H9 (cell line): ENCODE results near the gene PCGF3. TPM values are rescaled to one million over a fixed set of nuclear protein-coding genes. Genes with fewer than 3 reads are reported as not detected.
A peak's percentile ranks its signal among the peaks of the same experiment; 100 is the strongest.

Experiments
- DNase-seq: peaks from one replicate; pipeline ENCODE4 v3.0.0-alpha.2; 2017
- H2AFZ ChIP-seq: one replicate; pipeline ENCODE4 v1.6.1; 2013; ENCODE audit warnings: mild to moderate bottlenecking, low read length, control low read depth, moderate library complexity
- H2AK5ac ChIP-seq: 2 replicates; pipeline ENCODE4 v1.6.1; 2013; ENCODE audit warnings: low read length, control low read depth, mixed read lengths; ENCODE audit not compliant: insufficient read length
- H2BK120ac ChIP-seq: one replicate; pipeline ENCODE4 v1.6.1; 2013; ENCODE audit warnings: low read depth, mild to moderate bottlenecking, low read length, control low read depth, inconsistent platforms; ENCODE audit not compliant: poor library complexity, severe bottlenecking
- H2BK12ac ChIP-seq: 2 replicates; pipeline ENCODE4 v1.6.1; 2013; ENCODE audit warnings: low read length, control low read depth, mixed read lengths, low read depth; ENCODE audit not compliant: insufficient read length
- H2BK15ac ChIP-seq: 2 replicates; pipeline ENCODE4 v1.6.1; 2013; ENCODE audit warnings: low read depth, low read length, control low read depth
- H2BK20ac ChIP-seq: one replicate; pipeline ENCODE4 v1.6.1; 2013; ENCODE audit warnings: low read depth, mild to moderate bottlenecking, low read length, control low read depth, inconsistent platforms; ENCODE audit not compliant: poor library complexity, severe bottlenecking
- H2BK5ac ChIP-seq: 2 replicates; pipeline ENCODE4 v1.6.1; 2013; ENCODE audit warnings: low read length, control low read depth, mixed read lengths; ENCODE audit not compliant: insufficient read length
- H3K14ac ChIP-seq: 2 replicates; pipeline ENCODE4 v1.6.1; 2013; ENCODE audit warnings: low read length, control low read depth; ENCODE audit not compliant: insufficient read depth
- H3K18ac ChIP-seq: 2 replicates; pipeline ENCODE4 v1.6.1; 2013; ENCODE audit warnings: low read depth, mild to moderate bottlenecking, mixed read lengths, low read length, control low read depth; ENCODE audit not compliant: insufficient read length
- H3K23ac ChIP-seq: 2 replicates; pipeline ENCODE4 v1.6.1; 2013; ENCODE audit warnings: low read length, control low read depth, mixed read lengths, low read depth; ENCODE audit not compliant: insufficient read length
- H3K23me2 ChIP-seq: 2 replicates; pipeline ENCODE4 v1.6.1; 2013; ENCODE audit warnings: low read depth, mild to moderate bottlenecking, mixed read lengths, low read length, control low read depth; ENCODE audit not compliant: insufficient read length, poor library complexity, severe bottlenecking
- H3K27ac ChIP-seq: 2 replicates; pipeline ENCODE4 v1.5.1; 2013; ENCODE audit warnings: low read length, control low read depth, mixed read lengths, low read depth; ENCODE audit not compliant: insufficient read length
- H3K27me3 ChIP-seq: 2 replicates; pipeline ENCODE4 v1.6.1; 2013; ENCODE audit warnings: low read length, control low read depth, inconsistent platforms; ENCODE audit not compliant: insufficient read depth
- H3K4ac ChIP-seq: 2 replicates; pipeline ENCODE4 v1.6.1; 2013; ENCODE audit warnings: low read depth, mild to moderate bottlenecking, control low read depth, inconsistent platforms, low read length, moderate library complexity
- H3K4me1 ChIP-seq: 2 replicates; pipeline ENCODE4 v1.6.1; 2013; ENCODE audit warnings: low read length, control low read depth, inconsistent platforms; ENCODE audit not compliant: insufficient read depth
- H3K4me2 ChIP-seq: 2 replicates; pipeline ENCODE4 v1.6.1; 2013; ENCODE audit warnings: low read length, control low read depth, mixed read lengths; ENCODE audit not compliant: insufficient read length, insufficient read depth
- H3K56ac ChIP-seq: 2 replicates; pipeline ENCODE4 v1.6.1; 2013; ENCODE audit warnings: low read depth, mild to moderate bottlenecking, mixed read lengths, low read length, control low read depth; ENCODE audit not compliant: insufficient read length
- H3K79me1 ChIP-seq: 2 replicates; pipeline ENCODE4 v1.6.1; 2013; ENCODE audit warnings: low read depth, mild to moderate bottlenecking, moderate library complexity, low read length, control low read depth, inconsistent platforms; ENCODE audit not compliant: insufficient read depth, poor library complexity, severe bottlenecking
- H3K79me2 ChIP-seq: 2 replicates; pipeline ENCODE4 v1.6.1; 2013; ENCODE audit warnings: low read length, control low read depth, inconsistent platforms; ENCODE audit not compliant: insufficient read depth
- H3K9ac ChIP-seq: 2 replicates; pipeline ENCODE4 v1.6.1; 2013; ENCODE audit warnings: low read length, control low read depth, mixed read lengths; ENCODE audit not compliant: insufficient read length; ENCODE audit errors: extremely low read depth
- H3K9me3 ChIP-seq: one replicate; pipeline ENCODE4 v1.6.1; 2013; ENCODE audit warnings: low read depth, low read length, inconsistent platforms; ENCODE audit not compliant: control insufficient read depth
- H3T11ph ChIP-seq: one replicate; pipeline ENCODE4 v1.6.1; 2013; ENCODE audit warnings: mild to moderate bottlenecking, low read length, control low read depth, inconsistent platforms
- H4K20me1 ChIP-seq: one replicate; pipeline ENCODE4 v1.6.1; 2013; ENCODE audit not compliant: control insufficient read depth, insufficient read length, insufficient read depth
- H4K5ac ChIP-seq: 2 replicates; pipeline ENCODE4 v1.6.1; 2013; ENCODE audit warnings: low read depth, mild to moderate bottlenecking, mixed read lengths, low read length, control low read depth; ENCODE audit not compliant: insufficient read length
- H4K8ac ChIP-seq: replicated peaks from 2 replicates; pipeline ENCODE4 v1.6.1; 2013; ENCODE audit warnings: low read length, control low read depth, mixed read lengths, low read depth; ENCODE audit not compliant: insufficient read length
- H4K91ac ChIP-seq: 2 replicates; pipeline ENCODE4 v1.6.1; 2013; ENCODE audit warnings: low read depth, mild to moderate bottlenecking, moderate library complexity, mixed read lengths, low read length, control low read depth; ENCODE audit not compliant: insufficient read length
- H3K27ac Mint-ChIP-seq, 3 experiments: 2 replicates in 2 of 3; 3 replicates in 1 of 3; pipeline ENCODE4 v1.8.0; 2020 to 2021; ENCODE audit warnings: mixed read lengths in 3 of 3, mild to moderate bottlenecking in 1 of 3, moderate library complexity in 1 of 3
- H3K27me3 Mint-ChIP-seq: 2 replicates; pipeline ENCODE4 v1.8.0; 2021; ENCODE audit warnings: low read depth, mild to moderate bottlenecking, moderate library complexity, mixed read lengths
- H3K36me3 Mint-ChIP-seq, 3 experiments: 2 replicates in 2 of 3; 3 replicates in 1 of 3; pipeline ENCODE4 v1.8.0; 2020 to 2021; ENCODE audit warnings: low read depth in 3 of 3, mixed read lengths in 3 of 3; ENCODE audit not compliant: insufficient read depth in 1 of 3
- H3K4me1 Mint-ChIP-seq, 2 experiments: 2 replicates each; pipeline ENCODE4 v1.8.0; 2020; ENCODE audit warnings: mixed read lengths in 2 of 2
- H3K4me3 Mint-ChIP-seq, 2 experiments: 2 replicates in 1 of 2; 3 replicates in 1 of 2; pipeline ENCODE4 v1.8.0; 2020 to 2021; ENCODE audit warnings: mild to moderate bottlenecking in 2 of 2, mixed read lengths in 2 of 2, moderate library complexity in 1 of 2
- H3K9me3 Mint-ChIP-seq, 2 experiments: 2 replicates in 1 of 2; 3 replicates in 1 of 2; pipeline ENCODE4 v1.8.0; 2020; ENCODE audit warnings: mild to moderate bottlenecking in 2 of 2, mixed read lengths in 2 of 2, moderate library complexity in 1 of 2
- WGBS: extraction: QIAGEN DNeasy Blood & Tissue Kit; methylation state at CpG from one replicate; pipeline ENCODE4 v1.1.7; 2013; ENCODE audit warnings: missing lambda C conversion rate, low lambda C conversion rate, mixed read lengths; ENCODE audit not compliant: insufficient read length; ENCODE audit errors: extremely low coverage; 5-methylcytosine and 5-hydroxymethylcytosine counted together
- total RNA-seq: library from RNA; stranded (reverse); gene quantifications from 2 replicates; pipeline ENCODE4 v1.2.1, GENCODE V29; 2021
- TF ChIP-seq, protein P1 (sequence below): fragments of 200-600 bp; sonication (generic); conservative IDR thresholded peaks from 3 replicates; pipeline ENCODE4 v1.8.0; 2021; ENCODE audit warnings: antibody characterized with exemption, mild to moderate bottlenecking

Gene PCGF3
- total RNA-seq, 1 experiment from 2014 or later = 43.1 TPM

DNA sequence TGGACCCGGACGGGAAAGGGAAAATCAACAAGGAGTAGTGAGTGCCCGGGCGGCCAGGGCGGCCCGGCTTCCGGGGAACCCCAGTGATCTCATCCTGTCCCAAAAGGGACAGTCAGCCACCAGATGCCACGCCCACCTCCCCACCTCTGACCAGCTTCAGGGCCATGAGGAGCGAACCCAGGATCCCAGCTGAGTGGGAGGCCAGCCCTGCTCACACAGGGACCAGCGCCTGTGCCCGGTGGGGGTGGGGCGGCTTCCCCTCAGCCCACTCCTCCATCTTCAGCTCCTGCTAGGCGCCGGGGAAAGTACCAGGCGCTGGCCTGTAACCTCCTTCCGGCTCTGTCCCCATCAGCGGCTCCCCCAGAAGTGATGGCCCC lies 25.1 kb upstream of the PCGF3 start:
- H3K18ac ChIP-seq = no peak overlapping the region
- TF ChIP-seq, protein P1, sequence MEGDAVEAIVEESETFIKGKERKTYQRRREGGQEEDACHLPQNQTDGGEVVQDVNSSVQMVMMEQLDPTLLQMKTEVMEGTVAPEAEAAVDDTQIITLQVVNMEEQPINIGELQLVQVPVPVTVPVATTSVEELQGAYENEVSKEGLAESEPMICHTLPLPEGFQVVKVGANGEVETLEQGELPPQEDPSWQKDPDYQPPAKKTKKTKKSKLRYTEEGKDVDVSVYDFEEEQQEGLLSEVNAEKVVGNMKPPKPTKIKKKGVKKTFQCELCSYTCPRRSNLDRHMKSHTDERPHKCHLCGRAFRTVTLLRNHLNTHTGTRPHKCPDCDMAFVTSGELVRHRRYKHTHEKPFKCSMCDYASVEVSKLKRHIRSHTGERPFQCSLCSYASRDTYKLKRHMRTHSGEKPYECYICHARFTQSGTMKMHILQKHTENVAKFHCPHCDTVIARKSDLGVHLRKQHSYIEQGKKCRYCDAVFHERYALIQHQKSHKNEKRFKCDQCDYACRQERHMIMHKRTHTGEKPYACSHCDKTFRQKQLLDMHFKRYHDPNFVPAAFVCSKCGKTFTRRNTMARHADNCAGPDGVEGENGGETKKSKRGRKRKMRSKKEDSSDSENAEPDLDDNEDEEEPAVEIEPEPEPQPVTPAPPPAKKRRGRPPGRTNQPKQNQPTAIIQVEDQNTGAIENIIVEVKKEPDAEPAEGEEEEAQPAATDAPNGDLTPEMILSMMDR = no peak
- no peak overlapping the region for H3K14ac ChIP-seq
- H3K23me2 ChIP-seq = peaks cover 5% of the 10 kb centered on the region
- Mint-ChIP-seq H3K4me3 (peak overlapping the region; percentile 54 to 75), H3K27ac (no peak overlapping the region), H3K36me3 (no peaks in the 10 kb centered on the region; a peak in 3 of 7 replicates), H3K27me3 (peaks cover 13% of the 10 kb centered on the region), H3K9me3 (no peaks in the 10 kb centered on the region; a peak in 1 of 5 replicates), H3K4me1 (peaks cover 2 to 20% of the 10 kb centered on the region in 2 experiments)
- peak; percentile 53 for DNase-seq
- peak overlapping the region; percentile 53 for H3K4me2 ChIP-seq
- no peak overlapping the region for H3K9ac ChIP-seq
- no peak overlapping the region for H3T11ph ChIP-seq
- no peak overlapping the region for H2BK120ac ChIP-seq
- H3K79me2 ChIP-seq = no peaks in the 10 kb centered on the region
- no peak overlapping the region for H2BK5ac ChIP-seq
- no peak overlapping the region for H2AK5ac ChIP-seq
- H4K20me1 ChIP-seq = no peaks in the 10 kb centered on the region
- H2BK15ac ChIP-seq = no peak overlapping the region
- no peaks in the 10 kb centered on the region for H3K9me3 ChIP-seq
- H3K27me3 ChIP-seq = no peaks in the 10 kb centered on the region
- no peak overlapping the region for H2BK12ac ChIP-seq
- H4K5ac ChIP-seq = no peak overlapping the region
- no peaks in the 10 kb centered on the region for H3K79me1 ChIP-seq
- H3K27ac ChIP-seq = no peak overlapping the region
- no peak overlapping the region for H4K91ac ChIP-seq
- no peak overlapping the region for H3K23ac ChIP-seq
- no peak overlapping the region for H2BK20ac ChIP-seq
- no peak overlapping the region for H2AFZ ChIP-seq
- no peaks in the 10 kb centered on the region for H3K4me1 ChIP-seq
- no peak overlapping the region for H3K56ac ChIP-seq
- no peak overlapping the region for H4K8ac ChIP-seq
- no CpG with 5 or more reads among the region's 17 CpGs for WGBS
- no peak overlapping the region for H3K4ac ChIP-seq
